ENCODE results near the gene DNPH1.

The DNPH1 gene

DNA sequence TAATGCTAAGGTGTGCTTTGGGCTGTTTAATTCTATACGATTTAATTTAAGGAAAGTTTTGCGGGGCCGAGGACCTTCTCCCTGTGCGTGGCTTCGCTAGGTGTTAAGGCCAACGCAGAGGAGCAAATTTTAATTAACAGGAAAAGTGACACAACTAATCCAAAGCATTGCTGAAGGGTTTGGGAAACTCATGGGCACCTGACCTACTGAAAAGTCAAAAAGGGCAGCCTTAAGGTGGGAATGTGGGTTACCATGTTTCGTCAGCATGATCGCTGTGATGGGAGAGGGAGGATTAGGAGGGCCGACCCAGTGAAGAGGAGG, 47.7 kb downstream of the DNPH1 start:
- DNase-seq (ENCODE audit: low read depth), result no peak

DNA sequence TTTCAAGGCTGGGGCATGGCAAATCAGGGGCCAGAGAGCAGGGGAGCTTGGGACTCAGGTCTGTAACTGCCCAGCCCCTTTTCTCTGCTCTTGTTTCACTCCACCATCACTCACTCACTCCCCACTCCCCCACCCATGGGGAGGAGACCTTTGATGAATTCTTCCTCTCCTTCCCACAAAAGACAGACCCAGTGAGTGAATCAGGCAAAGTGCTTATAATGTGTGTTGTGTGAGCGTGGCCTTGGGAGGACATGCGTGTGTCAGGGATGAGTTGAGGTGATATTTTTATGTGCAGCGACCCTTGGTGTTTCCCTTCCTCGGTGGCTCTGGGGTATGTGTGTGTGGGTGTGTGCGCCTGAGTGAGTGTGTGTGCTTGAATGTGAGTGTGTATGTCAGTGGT, 48.3 kb downstream of the DNPH1 start:
- no peak for DNase-seq (ENCODE audit: low read depth)

DNA sequence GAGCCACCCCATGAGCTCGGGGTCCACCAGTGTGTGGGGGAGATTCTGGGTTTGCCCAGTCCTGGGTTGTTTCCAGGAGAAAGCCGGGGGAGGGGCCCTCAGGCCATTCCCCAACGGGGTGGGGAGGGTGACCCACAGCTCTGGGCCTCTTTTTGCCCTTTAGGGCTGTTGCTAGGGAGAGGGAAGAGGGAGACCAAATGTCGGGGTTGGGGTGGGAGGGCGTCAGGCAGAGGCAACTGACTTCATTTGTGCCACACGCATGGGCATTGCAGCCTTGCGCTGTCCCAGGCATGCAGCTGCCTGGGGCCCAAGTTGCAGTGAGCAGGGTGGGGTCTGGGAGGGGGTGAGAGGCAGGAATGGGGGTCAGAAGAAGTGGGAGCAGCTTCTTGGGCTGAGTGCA, 49.2 kb downstream of the DNPH1 start:
- no peak for DNase-seq (ENCODE audit: low read depth)

DNA sequence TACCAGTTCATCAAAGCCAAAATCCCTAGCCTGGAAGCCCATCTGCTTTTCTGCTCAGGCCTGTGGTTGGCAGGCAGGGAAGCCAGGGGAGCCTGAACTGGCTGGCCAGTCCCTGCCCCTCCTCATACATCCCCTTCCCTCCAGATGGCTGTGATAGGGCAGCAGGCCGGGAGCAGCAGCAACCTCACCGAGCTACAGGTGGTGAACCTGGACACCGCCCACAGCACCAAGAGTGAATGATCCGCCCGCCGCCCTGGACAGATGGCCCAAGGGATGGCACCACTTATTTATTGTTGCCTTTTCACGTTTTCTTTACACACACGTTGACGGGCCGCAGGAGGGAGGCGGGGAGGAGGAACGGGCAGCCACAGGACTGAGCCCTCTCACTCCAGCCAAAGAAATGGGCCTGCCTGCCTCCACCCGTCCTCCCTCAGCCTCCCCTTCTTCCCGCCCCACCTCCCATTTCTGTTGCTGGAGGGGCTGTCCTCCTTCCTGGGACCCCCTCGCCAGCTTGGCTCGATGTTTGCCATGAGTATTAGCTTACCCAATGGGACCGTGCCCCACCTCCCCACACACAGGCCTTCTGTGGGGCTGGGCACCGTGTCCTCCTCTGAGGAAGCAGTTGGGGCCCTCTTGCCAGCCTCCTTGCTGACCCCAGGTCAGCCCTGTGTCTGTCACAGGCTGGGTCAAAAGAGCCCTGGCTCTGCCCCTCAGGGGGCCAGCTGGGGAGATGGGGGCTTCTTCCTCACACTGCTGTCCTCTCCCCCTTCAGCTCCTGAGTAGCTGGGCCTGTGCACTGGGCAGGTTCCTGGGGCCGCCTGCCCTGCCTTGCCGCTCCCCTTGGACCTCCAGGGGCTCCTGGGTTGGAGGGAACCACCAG, 50.1 kb downstream of the DNPH1 start:
- DNase-seq (ENCODE audit: low read depth), result no peak

DNA sequence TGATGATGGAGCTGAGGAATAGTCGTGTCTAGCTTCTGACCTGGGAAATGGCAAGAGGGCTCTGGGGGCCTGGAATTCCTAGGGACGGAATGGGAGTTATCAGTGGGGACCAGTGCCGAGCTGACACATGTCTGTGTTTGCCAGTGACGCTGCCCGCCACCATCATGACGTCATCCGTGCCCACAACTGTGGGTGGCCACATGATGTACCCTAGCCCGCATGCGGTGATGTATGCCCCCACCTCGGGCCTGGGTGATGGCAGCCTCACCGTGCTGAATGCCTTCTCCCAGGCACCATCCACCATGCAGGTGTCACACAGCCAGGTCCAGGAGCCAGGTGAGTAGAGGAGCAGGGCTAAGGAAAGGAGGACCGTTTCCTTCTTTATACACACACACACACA, 51.1 kb downstream of the DNPH1 start:
- no peak for DNase-seq (ENCODE audit: low read depth)

DNA sequence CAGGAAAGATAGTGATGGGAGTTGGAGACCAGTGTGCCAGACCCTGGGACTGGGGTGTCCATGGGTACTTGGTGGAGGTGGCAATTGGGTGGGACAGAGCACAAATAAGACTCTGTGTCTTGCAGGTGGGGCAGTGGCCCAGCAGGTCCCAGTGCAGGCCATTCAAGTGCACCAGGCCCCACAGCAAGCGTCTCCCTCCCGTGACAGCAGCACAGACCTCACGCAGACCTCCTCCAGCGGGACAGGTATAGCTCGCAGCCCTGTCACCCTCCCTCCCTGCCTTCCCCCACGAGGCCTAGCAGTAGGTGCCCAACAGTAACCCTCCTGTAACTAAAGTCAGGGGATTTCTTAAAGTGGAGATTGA, 52.9 kb downstream of the DNPH1 start:
- DNase-seq (ENCODE audit: low read depth), result no peak

DNA sequence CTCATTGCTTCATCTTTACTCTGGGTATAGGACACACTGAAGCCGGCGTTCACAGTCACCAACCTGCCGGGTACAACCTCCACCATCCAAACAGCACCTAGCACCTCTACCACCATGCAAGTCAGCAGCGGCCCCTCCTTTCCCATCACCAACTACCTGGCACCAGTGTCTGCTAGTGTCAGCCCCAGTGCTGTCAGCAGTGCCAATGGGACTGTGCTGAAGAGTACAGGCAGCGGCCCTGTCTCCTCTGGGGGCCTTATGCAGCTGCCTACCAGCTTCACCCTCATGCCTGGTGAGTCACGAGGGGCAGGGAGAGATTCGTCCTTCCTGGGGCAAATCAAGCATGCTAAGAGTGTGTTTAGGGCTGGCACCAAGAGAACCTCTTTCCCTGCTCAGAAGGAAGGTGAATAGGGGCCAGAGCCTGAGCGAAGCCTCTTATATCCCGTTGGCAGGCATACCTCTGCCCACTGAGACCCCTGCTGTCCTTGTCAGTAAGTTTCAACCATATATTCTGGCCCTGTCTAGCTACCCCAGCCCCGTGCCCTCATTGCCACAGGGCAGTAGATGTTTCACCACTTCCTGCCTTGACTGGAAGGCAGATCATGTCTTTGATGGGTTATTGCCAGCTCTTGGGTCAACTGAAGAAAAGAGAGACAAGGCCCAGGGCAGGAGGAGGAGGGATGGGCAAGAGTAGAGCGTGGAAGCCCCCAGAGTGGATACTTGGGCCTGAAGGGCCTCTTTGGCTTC, 53.4 kb downstream of the DNPH1 start:
- no peak for DNase-seq (ENCODE audit: low read depth)
